Mucosa of rectum (tissue), 2 donors: Measurements from ENCODE around the gene TEKT1.

Experiments used
- H3K27ac ChIP-seq, 2 donors: one replicate each; pipeline ENCODE4 v1.7.0; 2013; ENCODE audit warnings: inconsistent platforms in 2 of 2, low read depth in 2 of 2, low read length in 2 of 2
- H3K27me3 ChIP-seq, 2 donors: one replicate each; pipeline ENCODE4 v1.7.0; 2013; ENCODE audit warnings: low read length in 2 of 2; ENCODE audit not compliant: control insufficient read depth in 2 of 2, insufficient read depth in 2 of 2
- H3K36me3 ChIP-seq, 2 donors: one replicate each; pipeline ENCODE4 v1.7.0; 2013; ENCODE audit warnings: low read length in 2 of 2; ENCODE audit not compliant: control insufficient read depth in 2 of 2, insufficient read depth in 2 of 2
- H3K4me1 ChIP-seq, 2 donors: one replicate each; pipeline ENCODE4 v1.7.0; 2013; ENCODE audit warnings: low read length in 2 of 2, mild to moderate bottlenecking in 1 of 2; ENCODE audit not compliant: control insufficient read depth in 2 of 2, insufficient read depth in 2 of 2
- H3K4me3 ChIP-seq, 2 donors: one replicate each; pipeline ENCODE4 v1.7.0; 2013; ENCODE audit warnings: low read length in 2 of 2
- H3K9ac ChIP-seq, 2 donors: one replicate each; pipeline ENCODE4 v1.7.0; 2013; ENCODE audit warnings: low read length in 2 of 2, low read depth in 1 of 2, mild to moderate bottlenecking in 1 of 2
- H3K9me3 ChIP-seq, 2 donors: one replicate each; pipeline ENCODE4 v1.7.0; 2013; ENCODE audit warnings: low read length in 2 of 2; ENCODE audit not compliant: control insufficient read depth in 2 of 2
- donor health status: healthy.
- donor health status: Normal muscosa, but diverticular disease.

TEKT1 gene

GRCh38 chr17:6749519-6749918, 82.0 kb downstream of the TEKT1 start:
- Histone ChIP-seq H3K4me3 (no peak overlapping the region), H3K36me3 (no peaks in the 10 kb centered on the region), H3K27me3 (no peaks in the 10 kb centered on the region), H3K4me1 (no peaks in the 10 kb centered on the region), H3K9me3 (no peaks in the 10 kb centered on the region), H3K27ac (no peak overlapping the region), H3K9ac (no peak overlapping the region)

GRCh38 chr17:6748617-6749016, 82.9 kb downstream of the TEKT1 start:
- H3K9me3 ChIP-seq = no peaks in the 10 kb centered on the region
- H3K4me3 ChIP-seq = no peak overlapping the region
- no peaks in the 10 kb centered on the region for H3K4me1 ChIP-seq

More at GRCh38 chr17:6748617-6749016, 82.9 kb downstream of the TEKT1 start:
- Histone ChIP-seq H3K9ac (no peak overlapping the region), H3K27me3 (no peaks in the 10 kb centered on the region), H3K36me3 (no peaks in the 10 kb centered on the region), H3K27ac (no peak overlapping the region)
